Effector memory CD4-positive, alpha-beta T cell (primary cell): ENCODE measurements around the gene DNAH8.

Source experiments
- DNase-seq, 3 donors: peaks; one replicate each; pipeline ENCODE4 v3.0.0-alpha.2; 2020
- H3K27ac ChIP-seq: 2 replicates; pipeline ENCODE4 v1.7.0; 2013; ENCODE audit warnings: mild to moderate bottlenecking, low read length, moderate library complexity; ENCODE audit not compliant: insufficient read depth, poor library complexity, severe bottlenecking
- H3K27me3 ChIP-seq: replicated peaks from 2 replicates; pipeline ENCODE4 v1.7.0; 2013; ENCODE audit warnings: mild to moderate bottlenecking, low read length; ENCODE audit not compliant: insufficient read depth, control insufficient read depth, poor library complexity, severe bottlenecking
- H3K36me3 ChIP-seq: 2 replicates; pipeline ENCODE4 v1.7.0; 2013; ENCODE audit warnings: mild to moderate bottlenecking, low read length, moderate library complexity; ENCODE audit not compliant: control insufficient read depth, insufficient read depth
- H3K4me1 ChIP-seq: 2 replicates; pipeline ENCODE4 v1.7.0; 2013; ENCODE audit warnings: low read length, mild to moderate bottlenecking; ENCODE audit not compliant: control insufficient read depth, insufficient read depth, poor library complexity, severe bottlenecking
- H3K4me3 ChIP-seq: 2 replicates; pipeline ENCODE4 v1.7.0; 2013; ENCODE audit warnings: low read length, low read depth, mild to moderate bottlenecking; ENCODE audit not compliant: insufficient read depth, poor library complexity, severe bottlenecking
- H3K9me3 ChIP-seq: 2 replicates; pipeline ENCODE4 v1.7.0; 2013; ENCODE audit warnings: mild to moderate bottlenecking, low read length, moderate library complexity; ENCODE audit not compliant: control insufficient read depth

The DNAH8 gene

DNA sequence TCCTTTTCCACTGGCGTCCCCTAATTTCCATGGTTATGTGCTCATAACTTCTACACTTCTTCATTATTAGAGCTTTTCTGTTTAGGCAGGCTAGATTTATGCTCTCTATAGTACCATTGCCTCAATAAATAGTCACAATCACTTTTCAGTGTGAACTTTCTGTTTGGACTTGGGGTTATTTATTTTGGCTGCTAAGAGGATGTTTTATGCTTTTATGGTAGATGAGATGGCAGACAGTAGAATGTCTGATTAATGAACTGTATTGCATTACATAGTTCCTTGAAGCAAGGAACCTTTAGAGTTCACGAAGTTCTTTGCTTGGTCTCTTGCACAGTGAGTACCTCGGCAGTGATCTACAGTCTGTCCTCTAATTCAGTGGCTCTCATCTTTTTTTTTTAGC, 6.9 kb downstream of the DNAH8 start:
- Histone ChIP-seq H3K9me3 (no peaks in the 10 kb centered on the region), H3K27ac (no peak overlapping the region), H3K4me3 (no peak overlapping the region), H3K27me3 (no peaks in the 10 kb centered on the region), H3K4me1 (no peaks in the 10 kb centered on the region), H3K36me3 (no peaks in the 10 kb centered on the region)
- no peak for DNase-seq

DNA sequence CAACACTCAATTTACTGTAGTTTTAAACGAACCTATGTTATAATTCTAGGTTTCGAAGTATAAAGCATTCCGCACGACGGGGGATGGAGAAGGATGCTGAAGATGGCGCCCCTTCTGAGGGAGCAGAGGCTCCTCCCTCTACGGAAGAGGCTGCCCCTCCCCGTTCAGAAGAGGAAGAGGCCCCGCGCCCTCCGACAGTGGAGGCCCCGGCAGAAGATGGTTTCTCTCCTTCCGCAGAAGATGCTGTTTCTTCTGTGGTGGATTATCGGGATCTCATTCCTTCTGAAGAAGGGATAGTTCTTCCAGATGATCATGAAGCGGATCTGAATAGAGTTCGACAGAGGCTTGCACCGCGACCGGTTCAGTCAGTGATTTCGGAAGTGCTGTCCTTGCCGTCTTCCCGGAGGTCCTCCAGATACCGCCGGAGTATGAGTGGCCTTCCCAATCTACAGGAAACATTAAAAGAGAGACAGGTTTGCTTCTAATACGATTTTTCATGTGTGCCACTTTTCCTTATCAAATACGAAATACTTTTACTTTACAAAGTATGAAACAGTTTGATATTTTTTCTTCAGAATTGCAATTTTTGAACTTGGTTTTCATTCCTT, 7.7 kb downstream of the DNAH8 start:
- H3K4me1 ChIP-seq: no peaks in the 10 kb centered on the region
- no peaks in the 10 kb centered on the region for H3K9me3 ChIP-seq
- no peaks in the 10 kb centered on the region for H3K27me3 ChIP-seq
- H3K36me3 ChIP-seq: no peaks in the 10 kb centered on the region
- no peak overlapping the region for H3K27ac ChIP-seq
- no peak overlapping the region for H3K4me3 ChIP-seq
- DNase-seq: no peak

DNA sequence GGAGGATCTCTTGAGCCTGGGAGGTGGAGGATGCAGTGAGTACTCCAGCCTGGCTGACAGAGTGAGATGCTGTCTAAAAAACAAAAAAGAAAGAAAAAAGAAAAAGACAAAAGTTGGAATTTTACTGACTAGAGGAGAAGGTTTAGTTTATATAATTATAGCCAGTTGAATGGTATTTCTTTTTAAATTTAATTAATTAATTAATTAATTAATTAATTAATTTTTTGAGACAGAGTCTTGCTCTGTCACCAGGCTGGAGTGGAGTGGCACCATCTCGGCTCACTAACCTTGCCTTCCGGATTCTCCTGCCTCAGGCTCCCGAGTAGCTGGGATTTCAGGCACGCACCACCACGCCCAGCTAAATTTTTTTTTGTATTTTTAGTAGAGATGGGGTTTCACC, 8.7 kb downstream of the DNAH8 start:
- H3K4me1 ChIP-seq: no peaks in the 10 kb centered on the region
- DNase-seq: no peak

DNA sequence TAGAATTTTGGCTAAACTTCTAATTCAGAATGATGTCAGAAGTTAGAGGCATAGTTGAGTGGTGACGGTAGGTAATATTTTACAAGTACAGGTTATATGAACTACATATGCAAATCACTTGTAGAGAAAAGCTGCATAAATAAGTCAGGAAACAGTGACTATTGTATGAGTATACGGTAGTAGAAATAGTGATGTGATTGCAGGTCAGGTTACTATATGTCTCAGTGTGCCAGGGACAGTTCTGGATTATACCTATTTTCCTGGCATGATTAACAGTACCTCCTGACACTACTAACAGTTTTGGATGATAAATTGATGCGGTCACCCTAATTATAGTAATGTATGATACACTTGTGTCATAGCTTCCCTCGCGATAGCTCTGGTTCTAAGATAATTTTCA, 9.2 kb downstream of the DNAH8 start:
- no peak for DNase-seq
- no peaks in the 10 kb centered on the region for H3K36me3 ChIP-seq
- no peak overlapping the region for H3K27ac ChIP-seq
- H3K4me3 ChIP-seq: no peak overlapping the region
- H3K27me3 ChIP-seq: no peaks in the 10 kb centered on the region
- no peaks in the 10 kb centered on the region for H3K9me3 ChIP-seq
- no peaks in the 10 kb centered on the region for H3K4me1 ChIP-seq

More for the DNA sequence above, 8.7 kb downstream of the DNAH8 start:
- H3K36me3 ChIP-seq: no peaks in the 10 kb centered on the region
- no peak overlapping the region for H3K27ac ChIP-seq
- no peaks in the 10 kb centered on the region for H3K9me3 ChIP-seq
- H3K4me3 ChIP-seq: no peak overlapping the region
- H3K27me3 ChIP-seq: no peaks in the 10 kb centered on the region

DNA sequence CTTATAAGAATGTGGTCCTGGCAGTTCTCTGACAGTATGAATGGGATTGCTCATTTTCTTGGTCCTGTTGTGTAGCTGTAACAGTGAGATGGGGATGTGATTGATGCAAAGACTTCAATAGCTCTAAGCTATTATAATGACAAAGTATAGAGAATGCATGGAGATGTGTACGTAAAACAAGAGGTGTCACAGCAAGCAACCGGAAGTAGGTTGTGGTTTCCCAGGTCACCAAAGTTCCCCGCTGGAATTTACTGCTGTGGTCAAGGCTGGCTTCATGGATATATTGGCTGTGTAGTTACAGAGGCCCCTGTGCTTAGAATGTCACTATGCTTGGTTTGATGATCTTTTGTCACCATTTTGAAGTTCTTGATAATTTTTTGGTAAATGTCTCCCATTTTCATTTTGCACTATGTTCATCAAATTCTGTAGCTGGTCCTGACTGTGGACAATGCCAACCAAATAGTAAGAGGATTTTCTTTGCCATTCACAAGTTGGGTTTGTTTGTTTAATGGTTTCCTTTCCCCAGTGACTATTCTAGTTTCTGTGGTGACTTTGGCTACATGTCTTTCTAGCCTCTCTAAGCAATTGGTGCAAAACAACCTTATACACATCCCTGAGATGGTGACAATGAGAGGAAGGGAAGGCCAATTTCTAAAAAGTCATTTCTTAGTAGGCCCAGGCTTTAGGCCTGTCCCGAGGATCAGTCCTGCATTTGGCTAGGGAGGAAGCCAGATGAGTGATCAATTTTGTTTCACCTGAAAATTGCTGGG, 10.5 kb downstream of the DNAH8 start:
- Histone ChIP-seq H3K4me1 (no peaks in the 10 kb centered on the region), H3K36me3 (no peaks in the 10 kb centered on the region), H3K27ac (no peak overlapping the region), H3K27me3 (no peaks in the 10 kb centered on the region), H3K4me3 (no peak overlapping the region), H3K9me3 (no peaks in the 10 kb centered on the region)
- no peak for DNase-seq

DNA sequence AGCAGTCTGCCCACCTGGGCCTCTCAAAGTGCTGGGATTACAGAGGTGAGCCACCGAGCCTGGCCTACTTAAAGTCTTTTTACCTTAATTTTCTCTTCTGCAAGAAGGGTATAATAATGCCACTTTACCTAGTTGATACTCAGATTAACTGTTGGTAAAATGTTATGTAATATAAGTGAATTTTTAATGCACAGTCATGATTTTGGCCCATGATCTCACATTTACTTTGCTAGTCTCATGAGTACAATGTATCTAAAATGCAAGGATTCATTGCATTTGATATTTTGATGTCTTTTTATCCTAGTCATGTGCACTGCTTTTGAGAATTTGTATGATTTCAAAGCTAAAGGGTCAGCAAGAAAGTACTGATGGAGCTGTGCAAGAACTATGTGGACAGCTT, 13.1 kb downstream of the DNAH8 start:
- no peak for DNase-seq
- Histone ChIP-seq H3K4me1 (no peaks in the 10 kb centered on the region), H3K27me3 (no peaks in the 10 kb centered on the region), H3K9me3 (no peaks in the 10 kb centered on the region), H3K27ac (no peak overlapping the region), H3K4me3 (no peak overlapping the region), H3K36me3 (no peaks in the 10 kb centered on the region)

DNA sequence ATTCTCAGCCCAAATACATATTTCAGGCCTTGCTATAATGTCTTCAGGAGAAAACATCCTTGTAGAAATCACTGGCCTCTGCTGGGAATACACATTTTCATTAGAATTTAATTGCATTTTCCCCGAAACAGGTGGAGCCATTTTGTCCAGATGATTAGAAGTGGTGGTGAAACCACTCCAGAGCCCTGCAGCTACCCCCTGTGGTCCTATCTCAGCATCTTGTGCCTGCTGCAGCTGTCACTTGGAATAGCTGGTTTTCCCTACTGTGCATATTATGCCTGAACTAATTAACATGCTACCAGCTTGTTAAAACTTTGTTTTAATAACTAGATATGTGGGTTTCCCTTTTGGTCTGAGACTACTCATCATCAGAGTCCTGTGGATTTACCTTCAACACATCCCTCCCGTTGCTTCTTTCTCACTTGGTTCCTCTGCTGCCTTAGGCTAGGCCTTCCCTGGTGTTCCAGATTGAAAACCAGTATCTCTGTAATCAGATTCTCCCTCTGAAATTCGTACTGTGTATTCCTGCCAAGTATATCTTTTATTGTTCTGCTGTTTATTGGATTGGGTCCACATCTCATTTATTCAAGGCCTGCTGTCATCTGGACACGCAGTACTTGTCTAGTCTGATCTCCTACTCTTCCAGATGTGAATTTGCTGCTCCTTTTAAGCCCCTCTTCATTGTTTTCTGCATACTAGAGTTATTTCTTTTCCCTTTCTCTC, 15.2 kb downstream of the DNAH8 start:
- H3K36me3 ChIP-seq: no peaks in the 10 kb centered on the region
- H3K27ac ChIP-seq: no peak overlapping the region
- no peaks in the 10 kb centered on the region for H3K9me3 ChIP-seq
- no peak for DNase-seq
- no peaks in the 10 kb centered on the region for H3K27me3 ChIP-seq
- no peak overlapping the region for H3K4me3 ChIP-seq
- H3K4me1 ChIP-seq: no peaks in the 10 kb centered on the region

DNA sequence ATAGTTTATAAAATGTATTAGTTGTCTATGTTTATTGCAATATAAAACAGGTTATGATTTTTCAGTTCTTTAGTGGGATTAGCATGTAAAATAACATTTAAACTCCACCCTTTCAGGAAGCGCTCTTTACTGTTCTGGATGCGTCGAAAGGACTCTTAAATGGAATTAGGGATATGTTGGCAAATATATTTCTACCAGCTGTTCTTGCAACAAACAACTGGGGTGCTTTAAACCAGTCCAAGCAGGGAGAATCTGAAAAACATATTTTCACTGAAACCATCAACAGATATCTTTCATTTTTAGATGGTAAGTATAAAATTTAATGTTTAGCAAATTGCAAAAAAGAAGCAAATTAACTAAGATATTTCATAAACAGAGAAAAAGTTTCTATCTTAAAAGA, 21.8 kb downstream of the DNAH8 start:
- no peak overlapping the region for H3K27ac ChIP-seq
- H3K9me3 ChIP-seq: no peaks in the 10 kb centered on the region
- no peak overlapping the region for H3K4me3 ChIP-seq
- no peaks in the 10 kb centered on the region for H3K36me3 ChIP-seq
- H3K27me3 ChIP-seq: no peaks in the 10 kb centered on the region
- no peaks in the 10 kb centered on the region for H3K4me1 ChIP-seq
- DNase-seq: no peak

DNA sequence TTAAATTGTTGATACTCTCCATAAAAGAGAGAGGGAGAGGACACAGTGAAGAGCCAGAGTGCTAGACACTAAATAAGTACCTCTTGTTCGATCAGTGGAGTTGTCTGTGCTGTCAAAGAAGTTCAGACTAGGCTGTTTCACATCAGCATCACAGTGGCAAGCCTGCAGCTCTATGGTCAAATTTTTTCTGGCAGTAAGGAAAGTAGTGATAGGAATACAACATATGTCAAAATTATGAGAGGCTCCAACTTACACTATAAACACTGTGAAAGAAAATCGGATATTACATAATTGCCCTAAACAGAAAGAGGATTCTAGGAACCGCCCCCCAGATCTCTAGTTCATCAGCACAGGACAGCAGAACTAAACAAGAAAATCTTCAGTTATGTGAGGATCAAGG, 23.1 kb downstream of the DNAH8 start:
- DNase-seq: no peak
- Histone ChIP-seq H3K4me1 (no peaks in the 10 kb centered on the region), H3K36me3 (no peaks in the 10 kb centered on the region), H3K4me3 (no peak overlapping the region), H3K27me3 (no peaks in the 10 kb centered on the region), H3K9me3 (no peaks in the 10 kb centered on the region), H3K27ac (no peak overlapping the region)

DNA sequence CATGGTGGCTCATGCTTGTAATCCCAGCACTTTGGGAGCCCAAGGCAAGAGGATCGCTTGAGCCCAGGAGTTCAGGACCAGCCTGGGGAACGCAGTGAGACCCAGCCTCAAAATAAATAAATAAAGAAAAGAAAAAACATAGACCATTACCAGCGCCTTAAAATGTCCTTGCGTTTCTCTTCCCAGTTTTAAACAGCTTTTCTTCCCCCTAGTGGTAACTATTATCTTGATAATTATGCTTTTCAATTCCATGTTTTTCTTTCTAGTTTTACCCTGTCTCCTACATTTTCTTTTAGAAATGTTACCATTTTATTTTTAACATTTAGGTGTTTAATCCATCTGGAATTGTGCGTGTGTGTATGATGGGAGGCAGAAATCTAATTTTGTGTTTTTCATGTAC, 24.4 kb downstream of the DNAH8 start:
- Histone ChIP-seq H3K36me3 (no peaks in the 10 kb centered on the region), H3K4me1 (no peaks in the 10 kb centered on the region), H3K4me3 (no peak overlapping the region), H3K9me3 (no peaks in the 10 kb centered on the region), H3K27me3 (no peaks in the 10 kb centered on the region), H3K27ac (no peak overlapping the region)
- DNase-seq: no peak
